GM23248 (cell line): ENCODE measurements around the gene IDH3G.
"Not testable (repeated sequence)": the region's sequence is repeated elsewhere in the genome, so short reads cannot be mapped to it uniquely, and the experiment has no call there.

Experiments
- EZH2 ChIP-seq: fragments of 200-600 bp; sonication (generic); IDR thresholded peaks from 2 replicates; pipeline ENCODE4 v1.6.1; 2018; ENCODE audit warnings: antibody characterized with exemption, mild to moderate bottlenecking; ENCODE audit not compliant: insufficient read depth, poor library complexity, severe bottlenecking
- EZH2phosphoT487 ChIP-seq: fragments of 200-600 bp; sonication (generic); IDR thresholded peaks from 2 replicates; pipeline ENCODE4 v1.6.1; 2018; ENCODE audit warnings: antibody characterized with exemption, moderate library complexity, mild to moderate bottlenecking, low read depth; ENCODE audit not compliant: insufficient read depth

GRCh38 chrX:153818064-153818463 lies 23.9 kb upstream of the IDH3G start:
- not testable (repeated sequence) for TF ChIP-seq EZH2, EZH2phosphoT487
